Adipocyte (in vitro differentiated cells): ENCODE measurements around the gene DCAF17.

ENCODE experiments used
- DNase-seq: peaks from one replicate; pipeline ENCODE4 v3.0.0-alpha.2; 2015; ENCODE audit warnings: low read depth
- H3K27me3 ChIP-seq: replicated peaks from 2 replicates; pipeline ENCODE4 v1.7.0; 2013; ENCODE audit warnings: mild to moderate bottlenecking, low read length, moderate library complexity; ENCODE audit not compliant: control insufficient read depth, insufficient read depth
- H3K36me3 ChIP-seq: 2 replicates; pipeline ENCODE4 v1.7.0; 2013; ENCODE audit warnings: low read length, mild to moderate bottlenecking, moderate library complexity; ENCODE audit not compliant: control insufficient read depth, insufficient read depth, severe bottlenecking
- H3K4me1 ChIP-seq: 2 replicates; pipeline ENCODE4 v1.7.0; 2013; ENCODE audit warnings: mild to moderate bottlenecking, low read length, moderate library complexity; ENCODE audit not compliant: control insufficient read depth, insufficient read depth
- H3K4me3 ChIP-seq: 2 replicates; pipeline ENCODE4 v1.7.0; 2013; ENCODE audit warnings: mild to moderate bottlenecking, low read length, moderate library complexity
- H3K9ac ChIP-seq: 2 replicates; pipeline ENCODE4 v1.7.0; 2013; ENCODE audit warnings: mild to moderate bottlenecking, low read length, moderate library complexity
- H3K9me3 ChIP-seq: 2 replicates; pipeline ENCODE4 v1.7.0; 2013; ENCODE audit warnings: mild to moderate bottlenecking, low read length, moderate library complexity; ENCODE audit not compliant: control insufficient read depth

Gene DCAF17

DNA sequence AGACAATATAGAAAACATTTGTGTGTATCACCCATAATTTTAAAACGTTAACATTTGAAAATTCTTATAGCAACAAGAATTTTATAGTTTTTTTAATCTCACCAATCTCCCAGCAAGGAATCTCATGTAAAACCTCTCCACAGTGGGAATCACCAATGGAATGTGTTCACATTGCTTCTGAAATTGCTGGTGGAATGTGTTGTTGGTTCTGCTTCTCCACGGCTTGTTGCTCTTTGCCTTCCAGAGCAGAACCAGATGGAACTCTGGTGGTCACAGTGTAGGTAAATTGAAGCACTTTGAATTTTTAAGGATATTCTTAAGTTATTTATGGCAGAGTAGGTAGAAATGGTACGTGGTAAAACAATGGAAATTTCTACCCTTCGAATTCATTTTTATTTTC, 35.1 kb downstream of the DCAF17 start:
- H3K9me3 ChIP-seq = no peaks in the 10 kb centered on the region
- no peak overlapping the region for H3K4me3 ChIP-seq
- no peak overlapping the region for H3K9ac ChIP-seq
- DNase-seq = peak; percentile 50
- no peaks in the 10 kb centered on the region for H3K27me3 ChIP-seq
- peaks cover 54% of the 10 kb centered on the region for H3K36me3 ChIP-seq
- no peaks in the 10 kb centered on the region for H3K4me1 ChIP-seq

DNA sequence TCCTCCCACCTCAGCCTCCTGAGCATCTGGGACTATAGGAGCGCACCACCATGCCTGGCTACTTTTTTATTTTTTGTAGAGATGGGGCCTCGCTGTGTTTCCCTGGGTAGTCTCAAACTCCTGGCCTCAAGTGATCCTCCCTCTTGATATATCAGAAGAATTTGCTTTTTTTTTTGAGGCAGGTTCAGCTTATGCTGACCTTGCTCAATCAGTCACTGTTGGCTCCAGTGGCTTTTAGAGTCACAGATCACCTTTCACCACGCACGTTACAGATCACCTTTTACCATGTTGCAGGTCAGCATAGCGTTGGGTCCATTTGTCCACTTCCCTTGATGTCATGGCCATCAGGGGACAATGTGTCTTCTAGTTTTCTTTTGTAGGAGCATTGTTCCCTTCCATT, 36.1 kb downstream of the DCAF17 start:
- Histone ChIP-seq H3K27me3 (no peaks in the 10 kb centered on the region), H3K9ac (no peak overlapping the region), H3K4me1 (no peaks in the 10 kb centered on the region), H3K9me3 (no peaks in the 10 kb centered on the region), H3K36me3 (peaks cover 64% of the 10 kb centered on the region), H3K4me3 (no peak overlapping the region)
- no peak for DNase-seq

DNA sequence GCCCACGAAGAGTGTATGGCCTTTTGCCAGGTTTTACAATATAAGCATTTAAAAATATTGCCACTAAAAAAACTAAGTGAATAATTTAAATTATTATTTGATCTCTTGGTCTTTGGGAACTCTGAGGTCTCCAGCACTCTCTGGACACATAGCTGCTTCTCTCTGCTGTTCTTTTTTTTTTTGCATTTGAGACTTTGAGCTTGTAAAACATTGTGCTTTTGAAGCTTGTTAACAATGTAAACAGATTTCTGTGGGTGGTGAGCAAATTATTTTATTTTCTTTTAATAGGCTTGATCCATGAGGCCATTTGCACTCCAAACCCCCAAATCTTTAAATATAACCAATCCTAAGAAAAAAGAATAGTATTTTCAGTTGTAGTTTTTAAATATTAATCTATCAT, 42.0 kb downstream of the DCAF17 start:
- Histone ChIP-seq H3K36me3 (peaks cover 75% of the 10 kb centered on the region), H3K4me1 (no peaks in the 10 kb centered on the region), H3K27me3 (no peaks in the 10 kb centered on the region), H3K4me3 (no peak overlapping the region), H3K9ac (no peak overlapping the region), H3K9me3 (no peaks in the 10 kb centered on the region)
- no peak for DNase-seq

DNA sequence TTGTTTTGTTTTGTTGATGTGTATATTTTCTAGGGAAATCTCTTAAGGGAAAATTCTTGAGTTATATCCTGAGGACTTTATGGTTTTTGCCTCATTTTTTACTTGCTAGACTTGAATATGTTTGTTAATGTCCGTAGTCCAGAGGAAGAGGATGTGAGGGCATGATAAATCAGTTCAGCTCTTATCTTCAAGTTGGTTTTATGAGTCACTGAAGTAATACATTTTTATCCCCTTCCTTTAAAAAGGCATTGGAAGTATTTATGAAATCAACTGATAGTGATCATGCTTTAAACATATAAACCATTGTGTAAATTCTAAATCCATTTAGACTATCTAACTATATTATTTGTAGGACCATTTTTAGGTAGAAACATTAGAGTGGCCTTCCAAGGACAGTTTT, 44.3 kb downstream of the DCAF17 start:
- Histone ChIP-seq H3K4me1 (peaks cover 5% of the 10 kb centered on the region), H3K9ac (no peak overlapping the region), H3K36me3 (peaks cover 64% of the 10 kb centered on the region), H3K27me3 (no peaks in the 10 kb centered on the region), H3K9me3 (no peaks in the 10 kb centered on the region), H3K4me3 (no peak overlapping the region)
- peak; percentile 16 for DNase-seq

DNA sequence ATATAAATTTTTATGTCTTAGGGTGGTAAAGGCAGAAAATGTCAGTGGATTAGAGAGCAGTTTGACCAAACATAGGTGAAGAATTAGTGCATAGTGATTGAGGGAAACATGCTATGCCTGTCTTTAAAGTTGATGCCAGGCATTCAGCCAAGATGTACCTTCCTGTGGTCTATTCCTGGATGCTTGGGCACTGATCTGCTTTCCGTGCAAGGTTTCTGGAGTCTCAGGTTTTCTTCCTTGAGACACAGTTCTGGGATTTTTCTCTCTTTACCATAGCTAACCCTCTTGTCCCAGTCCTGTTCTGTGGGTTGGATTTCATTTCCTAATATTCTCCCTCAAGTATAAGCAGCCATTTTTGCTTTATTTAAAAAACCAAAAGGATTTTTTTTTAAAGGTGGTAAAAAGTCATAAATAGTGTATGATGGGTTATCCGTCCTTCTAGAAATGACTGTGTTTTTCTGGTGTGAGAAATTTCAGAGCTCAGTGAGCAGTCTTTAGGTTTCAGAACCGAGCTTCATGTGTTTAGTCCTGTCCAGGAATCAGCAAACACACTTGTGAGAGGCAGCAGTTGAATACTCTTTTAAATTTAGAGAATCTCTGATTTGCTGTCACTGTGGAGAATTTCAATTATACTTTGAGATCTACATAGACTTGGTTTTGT, 45.3 kb downstream of the DCAF17 start:
- peaks cover 55% of the 10 kb centered on the region for H3K36me3 ChIP-seq
- peaks cover 5% of the 10 kb centered on the region for H3K4me1 ChIP-seq
- H3K4me3 ChIP-seq = no peak overlapping the region
- H3K9me3 ChIP-seq = no peaks in the 10 kb centered on the region
- H3K9ac ChIP-seq = no peak overlapping the region
- DNase-seq = no peak
- H3K27me3 ChIP-seq = no peaks in the 10 kb centered on the region

DNA sequence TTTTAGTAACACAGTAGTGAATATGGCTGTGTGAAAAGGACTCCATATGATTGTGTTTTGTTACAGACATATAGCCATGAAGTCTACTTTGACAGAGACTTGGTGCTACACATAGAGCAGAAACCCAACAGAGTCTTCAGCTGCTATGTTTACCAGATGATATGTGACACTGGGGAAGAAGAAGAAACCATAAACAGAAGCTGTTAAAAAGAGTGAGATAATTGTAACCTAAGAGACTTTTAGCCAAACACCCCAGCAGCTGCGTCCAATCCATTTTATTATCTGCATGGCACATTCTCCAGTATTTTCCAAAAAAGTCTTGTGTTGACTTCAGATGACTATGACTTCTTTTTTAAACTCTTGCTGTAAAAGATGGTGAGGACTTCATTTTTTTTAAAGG, 46.9 kb downstream of the DCAF17 start:
- no peak for DNase-seq
- no peak overlapping the region for H3K4me3 ChIP-seq
- peaks cover 54% of the 10 kb centered on the region for H3K36me3 ChIP-seq
- H3K9ac ChIP-seq = no peak overlapping the region
- peaks cover 5% of the 10 kb centered on the region for H3K4me1 ChIP-seq
- no peaks in the 10 kb centered on the region for H3K27me3 ChIP-seq
- no peaks in the 10 kb centered on the region for H3K9me3 ChIP-seq

DNA sequence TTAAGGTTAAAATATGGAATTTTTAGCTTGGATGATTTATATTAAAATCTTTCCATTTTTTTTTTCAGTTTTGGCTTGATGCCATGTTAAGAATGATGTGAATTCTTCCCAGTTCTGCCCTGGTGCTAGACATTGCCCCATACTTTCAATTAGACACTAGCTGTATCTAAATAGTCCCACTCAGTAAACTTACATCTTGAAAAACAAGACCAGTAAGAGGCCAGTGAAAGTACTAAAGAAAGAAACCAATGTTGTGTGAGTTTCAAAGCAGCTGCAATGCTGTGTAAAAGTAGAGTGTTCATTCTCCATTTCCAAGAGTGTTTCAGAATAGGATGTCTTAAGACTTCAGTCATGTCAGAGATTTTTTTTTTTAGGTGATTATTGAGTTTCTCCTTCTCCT, 48.3 kb downstream of the DCAF17 start:
- Histone ChIP-seq H3K4me3 (no peak overlapping the region), H3K9me3 (no peaks in the 10 kb centered on the region)

DNA sequence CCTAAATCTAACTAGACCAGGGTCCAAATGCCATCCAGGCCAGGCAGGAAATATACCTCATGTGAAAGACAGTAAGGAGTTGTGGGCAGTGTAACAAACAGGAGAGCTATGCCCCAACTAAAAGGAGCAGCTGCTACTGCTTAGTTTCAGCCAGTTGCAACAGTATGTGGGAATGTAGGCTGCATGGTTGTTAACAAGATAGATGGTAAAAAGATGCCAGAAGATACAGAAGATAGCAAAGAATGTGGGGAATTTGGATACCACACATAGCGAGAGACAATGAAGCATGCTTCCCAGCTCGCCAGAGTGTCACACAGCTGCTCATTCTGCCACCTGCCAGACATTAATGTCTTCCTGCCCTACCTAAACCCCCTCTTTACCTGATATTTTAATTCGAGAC, 48.9 kb downstream of the DCAF17 start:
- Histone ChIP-seq H3K4me1 (peaks cover 5% of the 10 kb centered on the region), H3K27me3 (no peaks in the 10 kb centered on the region), H3K9ac (no peak overlapping the region), H3K4me3 (no peak overlapping the region), H3K36me3 (peaks cover 42% of the 10 kb centered on the region), H3K9me3 (no peaks in the 10 kb centered on the region)
- DNase-seq = peak; percentile 13

More for the DNA sequence above, 48.3 kb downstream of the DCAF17 start:
- peaks cover 5% of the 10 kb centered on the region for H3K4me1 ChIP-seq
- DNase-seq = peak; percentile 37
- no peaks in the 10 kb centered on the region for H3K27me3 ChIP-seq
- no peak overlapping the region for H3K9ac ChIP-seq
- H3K36me3 ChIP-seq = peaks cover 44% of the 10 kb centered on the region

DNA sequence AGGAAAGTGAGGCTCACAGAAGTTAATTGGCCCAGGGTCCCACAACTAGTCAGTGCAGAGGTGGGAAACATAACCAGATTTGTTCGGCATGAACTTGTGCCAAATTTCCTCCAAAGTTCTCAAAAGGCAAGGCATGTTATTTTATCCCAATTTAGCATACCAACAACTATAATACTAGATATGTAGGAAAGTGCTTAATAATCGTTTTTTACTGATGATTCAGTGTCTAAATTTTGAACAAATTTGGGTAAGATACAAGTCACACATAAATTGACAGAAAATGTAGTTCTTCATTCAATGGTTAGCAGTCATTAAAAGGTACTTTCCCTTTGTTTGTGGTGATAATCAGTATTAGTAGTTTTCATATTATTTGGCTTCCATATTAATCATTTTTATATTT, 49.8 kb downstream of the DCAF17 start:
- peaks cover 41% of the 10 kb centered on the region for H3K36me3 ChIP-seq
- no peak overlapping the region for H3K9ac ChIP-seq
- H3K9me3 ChIP-seq = no peaks in the 10 kb centered on the region
- peaks cover 5% of the 10 kb centered on the region for H3K4me1 ChIP-seq
- no peak for DNase-seq
- no peak overlapping the region for H3K4me3 ChIP-seq
- H3K27me3 ChIP-seq = no peaks in the 10 kb centered on the region

DNA sequence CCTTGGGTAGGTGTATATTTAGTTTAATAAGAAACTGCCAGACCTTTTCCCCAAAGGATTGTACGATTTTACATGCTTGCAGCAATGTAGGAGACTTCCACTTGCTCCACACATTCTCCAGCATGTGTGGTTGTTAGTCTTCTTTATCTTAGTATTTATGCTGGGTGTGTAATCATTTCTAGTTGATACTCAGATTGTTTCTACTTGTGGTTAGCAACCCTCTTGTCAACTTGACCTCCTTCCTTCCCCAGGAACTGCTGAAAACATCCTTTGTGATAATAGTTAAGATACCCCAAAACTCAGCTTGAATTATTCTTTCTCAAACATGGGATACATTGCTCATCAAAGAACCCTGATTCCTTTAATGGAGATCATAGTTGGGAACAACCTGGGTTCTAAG, 51.1 kb downstream of the DCAF17 start:
- Histone ChIP-seq H3K9ac (no peak overlapping the region), H3K27me3 (no peaks in the 10 kb centered on the region), H3K4me3 (no peak overlapping the region), H3K4me1 (peaks cover 5% of the 10 kb centered on the region), H3K9me3 (no peaks in the 10 kb centered on the region), H3K36me3 (peaks cover 30% of the 10 kb centered on the region)
- DNase-seq = no peak

DNA sequence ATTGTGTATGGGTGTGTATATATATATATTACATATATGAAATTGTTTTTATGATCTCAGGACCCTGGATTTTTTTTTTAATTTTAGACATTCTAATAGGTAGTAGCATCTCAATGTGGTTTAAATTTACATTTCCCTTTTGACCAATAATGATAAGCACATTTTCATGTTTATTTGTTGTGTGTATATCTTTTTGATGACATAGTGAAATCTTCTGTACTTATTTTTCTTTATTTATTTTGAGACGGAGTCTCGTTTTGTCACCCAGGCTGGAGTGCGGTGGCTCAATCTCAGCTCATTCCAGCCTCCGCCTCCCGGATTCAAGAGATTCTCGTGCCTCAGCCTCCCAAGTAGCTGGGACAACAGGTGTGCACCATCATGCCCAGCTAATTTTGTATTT, 53.2 kb downstream of the DCAF17 start:
- H3K4me3 ChIP-seq = no peak overlapping the region
- H3K27me3 ChIP-seq = no peaks in the 10 kb centered on the region
- peaks cover 15% of the 10 kb centered on the region for H3K36me3 ChIP-seq
- H3K9ac ChIP-seq = no peak overlapping the region
- peaks cover 5% of the 10 kb centered on the region for H3K4me1 ChIP-seq
- DNase-seq = no peak
- H3K9me3 ChIP-seq = no peaks in the 10 kb centered on the region

DNA sequence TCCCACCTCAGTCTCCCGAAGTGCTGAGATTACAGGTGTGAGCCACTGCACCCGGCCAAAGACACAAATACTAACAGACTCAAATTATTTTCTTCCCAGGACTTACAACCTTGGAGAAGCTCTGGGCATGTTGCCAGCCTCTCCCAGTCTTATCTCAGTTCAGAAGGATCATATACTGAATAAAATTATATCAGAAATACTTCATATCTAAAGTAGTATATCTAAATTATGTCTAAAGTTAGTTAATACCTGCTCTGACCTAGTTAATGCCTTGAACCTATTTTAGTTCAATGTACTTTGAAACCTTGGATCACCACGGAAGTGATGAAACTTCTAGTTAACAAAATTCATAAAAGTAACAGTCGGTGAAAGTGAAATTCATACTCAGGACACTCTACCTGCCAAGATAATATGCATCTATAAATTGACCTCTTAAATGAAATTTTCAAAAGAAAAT, 53.8 kb downstream of the DCAF17 start:
- H3K9me3 ChIP-seq = no peaks in the 10 kb centered on the region
- peaks cover under 1% of the 10 kb centered on the region for H3K4me1 ChIP-seq
- H3K4me3 ChIP-seq = no peak overlapping the region
- H3K9ac ChIP-seq = no peak overlapping the region
- H3K27me3 ChIP-seq = no peaks in the 10 kb centered on the region
- no peak for DNase-seq
- H3K36me3 ChIP-seq = peaks cover 15% of the 10 kb centered on the region
